Activated gamma-delta T cell (primary cell): ENCODE results near the gene UCHL1.
"Not testable (repeated sequence)": the region's sequence is repeated elsewhere in the genome, so short reads cannot be mapped to it uniquely, and the experiment has no call there.

ENCODE experiments used
- DNase-seq: peaks from one replicate; lab custom pipeline; 2025; lab: John Stamatoyannopoulos, UW

UCHL1 gene

DNA sequence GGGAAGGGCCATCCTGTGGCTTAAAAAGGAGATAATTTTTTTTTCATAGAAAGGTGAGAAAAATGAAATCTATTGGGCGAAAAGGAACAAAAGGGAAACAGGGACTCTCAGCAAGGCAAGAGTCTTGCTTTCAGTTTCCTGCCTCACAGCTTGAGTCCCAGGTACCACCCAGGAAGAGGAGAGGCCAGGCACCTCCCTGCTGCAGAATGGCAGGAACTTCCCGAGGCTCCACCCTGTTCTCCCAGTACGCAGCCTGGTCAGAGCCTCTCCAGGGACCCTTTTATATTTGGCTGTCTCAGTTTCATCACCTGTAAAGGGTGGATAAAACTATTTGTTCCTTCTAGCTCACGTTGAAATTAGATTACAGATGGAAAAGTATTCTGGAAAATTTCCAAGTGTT lies 33.8 kb downstream of the UCHL1 start:
- no peak for DNase-seq

DNA sequence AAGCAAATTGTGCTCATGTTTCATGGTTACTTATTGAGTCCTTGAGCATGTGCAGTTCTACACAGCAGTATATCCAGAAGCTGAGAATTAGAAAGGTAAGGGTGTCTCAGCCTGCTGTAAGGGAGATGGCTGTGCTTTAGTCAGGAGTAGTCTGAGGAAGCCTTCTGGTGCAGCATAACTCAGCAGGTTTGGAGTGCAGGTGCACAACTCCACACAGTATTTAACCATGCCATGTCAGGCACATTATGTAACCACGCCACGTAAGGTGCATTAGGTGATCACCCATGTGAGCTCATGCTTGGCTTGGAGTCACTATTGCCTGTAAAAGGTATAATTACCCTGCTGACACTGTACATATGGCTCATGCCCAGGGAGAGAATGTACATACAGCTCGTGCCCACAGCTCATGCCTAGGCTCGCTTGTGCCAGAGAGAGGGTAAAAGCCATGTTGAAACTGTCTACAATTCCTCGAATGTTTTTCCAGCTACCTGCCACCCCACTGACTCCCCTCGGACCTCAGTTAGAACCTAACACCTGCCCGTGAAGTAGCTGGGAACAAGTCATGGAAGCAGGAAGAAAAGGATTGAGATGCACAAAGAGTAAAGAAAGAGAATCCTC lies 37.8 kb downstream of the UCHL1 start:
- no peak for DNase-seq

DNA sequence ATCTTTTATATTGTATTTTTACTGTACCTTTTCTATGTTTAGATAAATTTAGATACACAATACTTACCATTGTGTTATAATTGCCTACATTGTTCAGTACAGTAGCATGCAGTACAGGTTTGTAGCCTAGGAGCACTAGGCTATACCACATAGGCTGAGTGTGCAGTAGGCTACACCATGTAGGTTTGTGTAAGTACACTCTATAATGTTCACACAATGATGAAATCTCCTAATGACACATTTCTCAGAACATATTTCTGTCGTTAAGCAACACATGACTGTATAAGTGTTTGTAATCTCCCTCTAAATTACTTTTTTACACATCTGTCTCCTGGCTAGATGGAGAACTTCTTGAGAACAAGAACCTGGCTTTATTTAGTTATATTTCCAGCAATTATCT lies 40.3 kb downstream of the UCHL1 start:
- no peak for DNase-seq

DNA sequence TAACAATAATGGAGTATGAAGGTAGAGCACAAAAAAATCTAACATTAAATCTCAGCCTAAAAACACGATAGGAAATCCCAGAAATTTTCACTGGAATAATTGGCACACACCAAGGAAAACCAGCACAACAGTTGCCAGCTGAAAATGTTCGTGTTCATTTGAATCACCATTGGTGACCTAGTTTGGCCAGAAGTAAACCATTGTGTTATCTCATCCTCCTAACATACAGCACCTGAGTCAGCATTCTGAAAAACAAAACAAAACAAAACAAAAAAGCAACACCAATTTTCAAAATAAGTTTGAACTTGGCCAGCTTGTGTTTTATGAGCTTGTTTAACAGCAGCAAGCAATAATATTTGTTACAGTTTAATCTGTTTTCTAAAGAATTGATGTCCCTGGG lies 41.1 kb downstream of the UCHL1 start:
- no peak for DNase-seq

DNA sequence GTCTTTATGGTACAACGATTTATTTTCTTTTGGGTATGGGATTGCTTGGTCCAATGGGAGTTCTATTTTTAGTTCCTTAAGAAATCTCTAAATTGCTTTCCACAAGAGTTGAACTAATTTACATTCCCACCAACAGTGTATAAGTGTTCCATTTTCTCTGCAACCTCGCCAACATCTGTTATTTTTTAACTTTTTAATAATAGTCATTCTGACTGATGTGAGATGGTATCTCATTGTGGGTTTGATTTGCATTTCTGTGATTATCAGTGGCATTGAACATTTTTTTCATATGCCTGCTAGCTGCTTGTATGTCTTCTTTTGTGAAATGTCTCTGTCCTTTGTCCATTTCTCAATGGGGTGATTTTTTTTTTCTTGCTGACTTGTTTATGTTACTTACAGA lies 42.8 kb downstream of the UCHL1 start:
- no peak for DNase-seq

DNA sequence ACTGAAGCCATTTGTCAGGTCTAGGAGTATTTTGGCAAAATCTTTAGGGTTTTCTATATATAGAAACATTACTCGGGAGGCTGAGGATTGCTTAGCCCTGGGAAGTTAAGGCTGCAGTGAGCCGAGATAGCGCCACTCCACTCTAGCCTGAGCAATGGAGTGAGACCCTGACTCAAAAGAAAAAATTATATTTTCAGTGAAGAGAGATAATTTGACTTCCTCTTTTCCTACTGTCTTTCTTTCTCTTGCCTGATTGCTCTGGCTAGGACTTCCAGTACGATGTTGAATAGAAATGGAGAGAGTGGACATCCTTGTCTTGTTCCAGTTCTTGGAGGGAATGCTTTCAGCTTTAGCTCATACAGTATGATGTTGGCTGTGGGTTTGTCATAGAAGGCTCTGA lies 44.4 kb downstream of the UCHL1 start:
- no peak for DNase-seq

DNA sequence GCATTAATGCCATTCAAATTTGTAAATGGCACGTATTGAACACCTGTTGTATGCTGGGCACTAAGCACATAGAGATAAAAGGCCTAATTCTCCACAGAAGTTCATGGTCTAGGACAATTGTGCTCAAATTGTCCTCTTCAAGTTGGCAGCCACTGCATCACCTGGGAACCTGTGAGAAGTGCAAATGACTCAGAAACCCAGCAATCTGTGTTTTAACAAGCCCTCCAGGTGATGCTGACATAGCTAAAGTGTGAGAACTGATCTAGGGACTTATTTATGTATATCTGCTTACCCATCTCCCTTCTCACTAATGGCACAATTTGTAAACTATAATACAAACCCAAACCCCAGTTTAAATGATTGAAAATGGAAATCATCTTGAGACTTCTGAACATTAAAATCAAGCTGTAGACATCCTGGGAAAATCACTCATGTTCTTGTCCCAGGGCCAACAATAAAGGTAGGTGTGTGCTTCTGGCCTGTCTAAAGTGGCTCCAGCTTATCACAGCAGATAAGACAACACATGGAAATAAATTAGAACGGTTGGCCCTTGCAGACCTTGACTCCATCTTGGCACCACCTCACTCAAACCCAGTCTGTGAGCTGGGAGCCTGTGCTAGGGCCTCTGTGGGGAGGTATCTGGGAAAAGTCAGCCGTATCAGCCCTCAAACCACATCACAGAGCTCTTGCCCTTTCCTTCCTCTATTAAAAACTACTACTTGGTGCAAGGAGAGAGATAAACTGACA lies 46.8 kb downstream of the UCHL1 start:
- no peak for DNase-seq

DNA sequence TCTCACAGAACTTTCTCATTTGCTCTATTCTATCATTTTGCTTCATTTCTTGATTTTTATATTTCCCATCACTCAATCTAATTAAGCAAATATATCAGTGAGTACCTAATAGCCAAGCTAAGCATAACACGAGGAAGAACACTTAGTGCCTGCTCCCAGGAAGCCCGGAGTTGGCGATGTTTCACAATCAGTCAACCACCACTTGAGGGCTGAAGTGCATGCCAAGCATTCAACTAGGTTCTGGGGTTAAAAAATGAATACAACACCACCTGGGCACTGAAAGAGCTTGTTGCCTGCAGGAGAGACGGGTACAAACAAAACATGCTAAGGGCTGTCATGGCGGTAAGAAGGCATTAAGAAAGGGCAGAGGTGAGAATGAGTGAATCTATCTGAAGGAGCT lies 47.5 kb downstream of the UCHL1 start:
- DNase-seq, result no peak

DNA sequence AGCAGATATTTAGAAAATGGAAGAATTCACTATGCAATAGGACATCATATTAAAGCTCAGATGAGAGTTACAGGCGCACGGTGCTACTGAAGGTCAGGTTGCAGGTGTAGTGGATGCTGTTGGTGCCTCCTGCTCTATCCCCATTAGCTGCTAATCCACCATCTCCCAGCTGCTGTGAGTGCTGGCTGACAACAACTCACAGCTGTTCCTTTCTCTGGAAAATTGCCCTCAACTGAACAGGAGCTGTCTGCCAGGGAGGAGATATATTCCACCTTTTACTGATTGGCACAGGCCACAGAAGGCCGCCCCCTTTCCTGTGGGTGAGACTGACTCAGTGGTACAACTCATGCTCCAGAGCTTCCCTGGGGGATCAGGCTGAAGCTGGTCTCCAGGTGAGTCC lies 48.7 kb downstream of the UCHL1 start:
- DNase-seq, result no peak

DNA sequence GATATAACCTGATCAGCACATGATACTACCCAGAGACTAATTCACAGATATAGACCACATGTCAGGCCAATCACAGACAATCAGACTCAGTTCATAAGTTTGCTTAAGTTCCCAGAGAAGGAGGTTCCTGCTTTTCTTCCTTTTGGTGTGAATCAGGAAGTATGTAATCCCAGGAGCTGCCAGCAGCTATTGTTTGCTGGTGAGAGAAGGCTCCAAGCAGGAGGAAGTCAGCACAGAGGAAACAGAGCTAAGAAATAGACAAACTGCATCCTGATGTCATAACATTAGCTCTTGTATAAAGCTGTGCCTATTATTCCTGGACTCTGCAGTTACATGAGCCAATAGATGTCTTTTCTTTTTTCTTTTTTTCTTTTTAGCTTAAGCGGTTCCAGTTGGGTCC lies 50.9 kb downstream of the UCHL1 start:
- DNase-seq, result no peak

DNA sequence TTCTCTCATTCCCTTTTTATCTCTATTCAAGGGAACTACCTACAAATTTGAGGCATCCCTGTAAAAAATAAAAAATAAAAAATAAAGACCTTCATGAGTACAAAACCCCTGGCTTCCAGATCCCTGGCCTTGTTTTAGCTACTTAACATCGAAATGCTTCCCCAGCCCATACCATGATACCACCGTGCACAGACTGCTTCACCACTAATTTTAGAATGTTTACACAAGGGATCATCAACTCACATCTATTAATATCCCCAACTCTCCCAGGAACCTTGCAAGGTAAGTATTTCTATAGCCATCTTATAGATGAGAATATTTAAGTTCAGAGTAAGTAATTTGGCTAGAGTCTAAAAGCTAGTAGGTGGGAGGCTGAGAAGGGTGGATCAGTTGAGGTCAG lies 51.7 kb downstream of the UCHL1 start:
- DNase-seq, result no peak

DNA sequence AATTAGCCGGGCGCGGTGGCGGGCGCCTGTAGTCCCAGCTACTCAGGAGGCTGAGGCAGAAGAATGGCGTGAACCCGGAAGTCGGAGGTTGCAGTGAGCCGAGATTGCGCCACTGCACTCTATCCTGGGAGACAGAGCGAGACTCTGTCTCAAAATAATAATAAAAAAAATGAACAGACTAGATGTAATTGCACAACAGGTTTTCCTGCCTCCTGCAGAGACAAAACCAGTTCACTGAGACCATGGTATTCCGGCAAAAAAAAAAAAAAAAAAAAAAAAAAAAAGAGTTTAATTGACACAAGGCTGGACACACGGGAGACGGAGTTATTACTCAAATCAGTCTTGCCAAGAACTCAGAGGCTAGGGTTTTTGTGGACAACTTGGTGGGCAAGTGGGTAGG lies 58.7 kb downstream of the UCHL1 start:
- not testable (repeated sequence) for DNase-seq

DNA sequence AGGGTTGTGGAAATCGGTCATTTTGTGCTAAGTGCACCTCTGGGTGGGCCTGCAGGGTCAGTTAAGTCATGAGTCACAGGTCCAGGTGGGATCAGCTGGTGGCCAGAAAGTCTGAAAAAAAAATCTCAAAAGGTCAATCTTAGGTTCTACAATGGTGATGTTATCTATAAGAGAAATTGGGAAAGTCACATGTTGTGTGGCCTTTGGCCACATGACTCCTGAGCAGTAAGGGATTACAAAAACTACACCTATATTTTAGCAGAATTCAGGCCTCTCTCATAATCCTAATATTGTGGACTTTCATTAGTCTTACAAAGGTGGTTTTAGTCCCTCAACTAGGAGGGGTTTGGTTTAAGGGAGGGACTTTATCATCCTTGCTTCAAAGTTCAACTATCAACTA lies 59.1 kb downstream of the UCHL1 start:
- no peak for DNase-seq
